ENCODE measurements around the gene PLEKHB2. TPM values are rescaled to one million over a fixed set of nuclear protein-coding genes. Genes with fewer than 3 reads are reported as not detected.

Gene PLEKHB2
- total and polyA plus RNA-seq, 9 of the 15 experiments (the other 6 are each of a cell fraction or from before 2014, with no cell fraction given), result 41.3 to 71.5 (median 50.2) TPM

DNA sequence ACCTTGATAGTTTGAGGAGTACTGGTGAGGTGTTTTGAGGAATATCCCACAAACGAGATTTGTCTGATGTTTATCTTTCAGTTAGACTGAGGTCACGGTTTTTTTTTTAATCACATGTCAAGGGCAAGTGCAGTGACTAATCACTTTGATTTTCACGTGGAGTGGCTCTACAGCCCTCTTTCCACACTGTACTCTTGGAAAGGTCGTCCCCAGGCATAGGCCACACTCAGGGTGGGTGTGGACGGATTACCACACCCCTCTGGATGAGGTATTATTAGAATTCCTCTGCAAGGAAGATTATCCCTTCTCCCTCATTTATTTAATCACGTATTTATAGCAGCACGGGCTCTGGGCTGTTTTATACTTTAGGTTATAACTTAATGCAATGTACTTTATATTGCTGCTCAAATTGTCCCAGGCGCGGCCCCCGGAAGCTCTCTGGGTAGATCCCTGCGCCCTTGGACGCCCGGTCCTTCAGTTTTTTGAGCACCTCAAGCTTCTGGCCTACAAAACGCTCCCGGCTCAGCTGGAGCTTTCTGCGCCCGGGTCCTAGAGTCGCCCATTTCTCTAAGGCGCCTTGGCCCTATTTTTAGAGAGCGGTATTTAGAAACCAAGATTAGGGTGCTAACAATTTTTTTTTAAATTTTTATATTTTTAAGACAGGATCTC, 515 bp upstream of the PLEKHB2 start (continued):
- TF ChIP-seq, protein P1, sequence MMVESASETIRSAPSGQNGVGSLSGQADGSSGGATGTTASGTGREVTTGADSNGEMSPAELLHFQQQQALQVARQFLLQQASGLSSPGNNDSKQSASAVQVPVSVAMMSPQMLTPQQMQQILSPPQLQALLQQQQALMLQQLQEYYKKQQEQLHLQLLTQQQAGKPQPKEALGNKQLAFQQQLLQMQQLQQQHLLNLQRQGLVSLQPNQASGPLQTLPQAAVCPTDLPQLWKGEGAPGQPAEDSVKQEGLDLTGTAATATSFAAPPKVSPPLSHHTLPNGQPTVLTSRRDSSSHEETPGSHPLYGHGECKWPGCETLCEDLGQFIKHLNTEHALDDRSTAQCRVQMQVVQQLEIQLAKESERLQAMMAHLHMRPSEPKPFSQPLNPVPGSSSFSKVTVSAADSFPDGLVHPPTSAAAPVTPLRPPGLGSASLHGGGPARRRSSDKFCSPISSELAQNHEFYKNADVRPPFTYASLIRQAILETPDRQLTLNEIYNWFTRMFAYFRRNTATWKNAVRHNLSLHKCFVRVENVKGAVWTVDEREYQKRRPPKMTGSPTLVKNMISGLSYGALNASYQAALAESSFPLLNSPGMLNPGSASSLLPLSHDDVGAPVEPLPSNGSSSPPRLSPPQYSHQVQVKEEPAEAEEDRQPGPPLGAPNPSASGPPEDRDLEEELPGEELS (CRISPR knock-in tag; IDR thresholded peaks at IDR 0.05; ENCODE audit: borderline replicate concordance), result no peak
- TF ChIP-seq CEBPG (CRISPR knock-in tag; IDR thresholded peaks at IDR 0.05) (no peak), CEBPG (tag; conservative IDR thresholded peaks at IDR 0.05 in 1 of 2, IDR thresholded peaks at IDR 0.05 in 1 of 2) (no peak; a peak in 1 of 4 replicates), HDGF (IDR thresholded peaks at IDR 0.05) (no peak), SAFB2 (IDR thresholded peaks at IDR 0.05; ENCODE audit: borderline replicate concordance, low read depth, low read length, severe bottlenecking) (no peak), POLR2AphosphoS5 (IDR thresholded peaks at IDR 0.05; ENCODE audit: control insufficient read depth, insufficient read depth, low read depth, low read length) (no peak), TCF7L2 (IDR thresholded peaks at IDR 0.05; ENCODE audit: low read depth, low read length) (no peak), LCOR (CRISPR knock-in tag; IDR thresholded peaks at IDR 0.05) (no peak), IRF2 (CRISPR knock-in tag; IDR thresholded peaks at IDR 0.05) (no peak), PHTF2 (CRISPR knock-in tag; IDR thresholded peaks at IDR 0.05) (no peak), ASH1L (IDR thresholded peaks at IDR 0.05; ENCODE audit: borderline replicate concordance, low read depth, partially characterized antibody) (no peak), POLR3G (IDR thresholded peaks at IDR 0.05; ENCODE audit: extremely low read depth, insufficient read length, insufficient replicate concordance) (no peak), ZNF830 (CRISPR knock-in tag; IDR thresholded peaks at IDR 0.05) (no peak), ZNF780A (CRISPR knock-in tag; IDR thresholded peaks at IDR 0.05) (no peak), JUNB (CRISPR knock-in tag; conservative IDR thresholded peaks at IDR 0.05) (no peak)
- TF ChIP-seq, protein P2, sequence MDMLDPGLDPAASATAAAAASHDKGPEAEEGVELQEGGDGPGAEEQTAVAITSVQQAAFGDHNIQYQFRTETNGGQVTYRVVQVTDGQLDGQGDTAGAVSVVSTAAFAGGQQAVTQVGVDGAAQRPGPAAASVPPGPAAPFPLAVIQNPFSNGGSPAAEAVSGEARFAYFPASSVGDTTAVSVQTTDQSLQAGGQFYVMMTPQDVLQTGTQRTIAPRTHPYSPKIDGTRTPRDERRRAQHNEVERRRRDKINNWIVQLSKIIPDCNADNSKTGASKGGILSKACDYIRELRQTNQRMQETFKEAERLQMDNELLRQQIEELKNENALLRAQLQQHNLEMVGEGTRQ (CRISPR knock-in tag; IDR thresholded peaks at IDR 0.05), result no peak
- TF ChIP-seq, protein P3, sequence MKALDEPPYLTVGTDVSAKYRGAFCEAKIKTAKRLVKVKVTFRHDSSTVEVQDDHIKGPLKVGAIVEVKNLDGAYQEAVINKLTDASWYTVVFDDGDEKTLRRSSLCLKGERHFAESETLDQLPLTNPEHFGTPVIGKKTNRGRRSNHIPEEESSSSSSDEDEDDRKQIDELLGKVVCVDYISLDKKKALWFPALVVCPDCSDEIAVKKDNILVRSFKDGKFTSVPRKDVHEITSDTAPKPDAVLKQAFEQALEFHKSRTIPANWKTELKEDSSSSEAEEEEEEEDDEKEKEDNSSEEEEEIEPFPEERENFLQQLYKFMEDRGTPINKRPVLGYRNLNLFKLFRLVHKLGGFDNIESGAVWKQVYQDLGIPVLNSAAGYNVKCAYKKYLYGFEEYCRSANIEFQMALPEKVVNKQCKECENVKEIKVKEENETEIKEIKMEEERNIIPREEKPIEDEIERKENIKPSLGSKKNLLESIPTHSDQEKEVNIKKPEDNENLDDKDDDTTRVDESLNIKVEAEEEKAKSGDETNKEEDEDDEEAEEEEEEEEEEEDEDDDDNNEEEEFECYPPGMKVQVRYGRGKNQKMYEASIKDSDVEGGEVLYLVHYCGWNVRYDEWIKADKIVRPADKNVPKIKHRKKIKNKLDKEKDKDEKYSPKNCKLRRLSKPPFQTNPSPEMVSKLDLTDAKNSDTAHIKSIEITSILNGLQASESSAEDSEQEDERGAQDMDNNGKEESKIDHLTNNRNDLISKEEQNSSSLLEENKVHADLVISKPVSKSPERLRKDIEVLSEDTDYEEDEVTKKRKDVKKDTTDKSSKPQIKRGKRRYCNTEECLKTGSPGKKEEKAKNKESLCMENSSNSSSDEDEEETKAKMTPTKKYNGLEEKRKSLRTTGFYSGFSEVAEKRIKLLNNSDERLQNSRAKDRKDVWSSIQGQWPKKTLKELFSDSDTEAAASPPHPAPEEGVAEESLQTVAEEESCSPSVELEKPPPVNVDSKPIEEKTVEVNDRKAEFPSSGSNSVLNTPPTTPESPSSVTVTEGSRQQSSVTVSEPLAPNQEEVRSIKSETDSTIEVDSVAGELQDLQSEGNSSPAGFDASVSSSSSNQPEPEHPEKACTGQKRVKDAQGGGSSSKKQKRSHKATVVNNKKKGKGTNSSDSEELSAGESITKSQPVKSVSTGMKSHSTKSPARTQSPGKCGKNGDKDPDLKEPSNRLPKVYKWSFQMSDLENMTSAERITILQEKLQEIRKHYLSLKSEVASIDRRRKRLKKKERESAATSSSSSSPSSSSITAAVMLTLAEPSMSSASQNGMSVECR (CRISPR knock-in tag; IDR thresholded peaks at IDR 0.05), result no peak
- TF ChIP-seq, protein P4, sequence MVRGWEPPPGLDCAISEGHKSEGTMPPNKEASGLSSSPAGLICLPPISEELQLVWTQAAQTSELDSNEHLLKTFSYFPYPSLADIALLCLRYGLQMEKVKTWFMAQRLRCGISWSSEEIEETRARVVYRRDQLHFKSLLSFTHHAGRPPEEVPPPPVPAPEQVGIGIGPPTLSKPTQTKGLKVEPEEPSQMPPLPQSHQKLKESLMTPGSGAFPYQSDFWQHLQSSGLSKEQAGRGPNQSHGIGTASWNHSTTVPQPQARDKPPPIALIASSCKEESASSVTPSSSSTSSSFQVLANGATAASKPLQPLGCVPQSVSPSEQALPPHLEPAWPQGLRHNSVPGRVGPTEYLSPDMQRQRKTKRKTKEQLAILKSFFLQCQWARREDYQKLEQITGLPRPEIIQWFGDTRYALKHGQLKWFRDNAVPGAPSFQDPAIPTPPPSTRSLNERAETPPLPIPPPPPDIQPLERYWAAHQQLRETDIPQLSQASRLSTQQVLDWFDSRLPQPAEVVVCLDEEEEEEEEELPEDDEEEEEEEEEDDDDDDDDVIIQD (CRISPR knock-in tag; IDR thresholded peaks at IDR 0.05), result no peak
